ENCODE measurements around the gene MMRN1.
A peak's percentile ranks its signal among the peaks of the same experiment; 100 is the strongest.

MMRN1 gene

DNA sequence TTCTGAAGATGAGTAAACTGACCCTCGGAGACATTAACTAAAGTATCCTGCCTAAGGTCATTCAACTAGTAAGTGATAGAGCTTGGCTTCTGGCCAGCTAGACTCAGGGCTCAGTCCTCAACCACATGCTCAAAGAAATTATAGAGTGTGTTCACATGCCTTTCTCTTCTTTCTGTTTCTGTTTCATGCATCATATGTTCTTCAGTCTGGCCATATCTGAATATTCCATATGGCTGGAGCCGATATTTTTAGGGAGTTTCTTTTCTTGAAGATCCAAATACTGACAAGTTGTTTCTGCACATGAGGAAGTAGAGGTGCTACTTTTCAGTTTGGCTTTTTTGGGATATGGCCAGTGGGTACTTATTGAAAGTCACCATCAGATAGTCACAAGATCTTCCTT is 44.9 kb downstream of the MMRN1 start:
- Histone ChIP-seq H3K4me3 (ENCODE audit: low read depth, low read length) (no peak overlapping the region), H3K4me1 (ENCODE audit: control insufficient read depth, insufficient read depth, low read length) (no peaks in the 10 kb centered on the region), H3K9me3 (ENCODE audit: control insufficient read depth, insufficient read depth, low read depth, low read length) (no peaks in the 10 kb centered on the region), H3K27ac (ENCODE audit: extremely low read depth, low read depth, low read length) (no peak overlapping the region), H3K36me3 (ENCODE audit: control insufficient read depth in 2 of 2, insufficient read depth in 1 of 2, low read length in 2 of 2) (no peaks in the 10 kb centered on the region)
- ChIA-PET POLR2A (no interaction called here), CTCF (no interaction called here)
- TF ChIP-seq, protein P1, sequence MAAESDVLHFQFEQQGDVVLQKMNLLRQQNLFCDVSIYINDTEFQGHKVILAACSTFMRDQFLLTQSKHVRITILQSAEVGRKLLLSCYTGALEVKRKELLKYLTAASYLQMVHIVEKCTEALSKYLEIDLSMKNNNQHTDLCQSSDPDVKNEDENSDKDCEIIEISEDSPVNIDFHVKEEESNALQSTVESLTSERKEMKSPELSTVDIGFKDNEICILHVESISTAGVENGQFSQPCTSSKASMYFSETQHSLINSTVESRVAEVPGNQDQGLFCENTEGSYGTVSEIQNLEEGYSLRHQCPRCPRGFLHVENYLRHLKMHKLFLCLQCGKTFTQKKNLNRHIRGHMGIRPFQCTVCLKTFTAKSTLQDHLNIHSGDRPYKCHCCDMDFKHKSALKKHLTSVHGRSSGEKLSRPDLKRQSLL (tag by site-specific recombination; IDR thresholded peaks at IDR 0.05), result 0 out of 2 replicates have a peak, but pooled peaks have one; percentile 16
- TF ChIP-seq KLF1 (tag by site-specific recombination; IDR thresholded peaks at IDR 0.05), result no peak

DNA sequence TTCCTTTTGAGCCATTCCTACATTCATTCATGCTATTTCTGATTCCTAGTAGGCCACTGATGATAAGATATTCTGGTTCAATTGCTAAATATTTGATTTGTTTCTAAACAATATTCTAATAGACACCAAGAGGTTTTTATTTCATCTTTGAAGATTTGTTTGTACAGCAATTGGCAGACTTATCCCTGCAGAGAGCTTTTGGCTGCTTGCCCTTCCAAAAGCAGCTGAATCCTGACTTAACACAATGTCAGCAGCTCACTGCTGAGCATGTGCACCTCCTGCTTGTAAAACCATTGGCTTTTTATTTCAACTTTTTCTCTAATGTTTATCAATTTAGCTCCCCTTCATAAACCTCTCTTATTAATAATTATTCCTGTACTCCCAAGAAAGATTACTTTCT is 45.3 kb downstream of the MMRN1 start:
- Histone ChIP-seq H3K9me3 (ENCODE audit: control insufficient read depth, insufficient read depth, low read depth, low read length) (no peaks in the 10 kb centered on the region), H3K4me1 (ENCODE audit: control insufficient read depth, insufficient read depth, low read length) (no peaks in the 10 kb centered on the region), H3K4me3 (ENCODE audit: low read depth, low read length) (no peak overlapping the region), H3K36me3 (ENCODE audit: control insufficient read depth in 2 of 2, insufficient read depth in 1 of 2, low read length in 2 of 2) (no peaks in the 10 kb centered on the region), H3K27ac (ENCODE audit: extremely low read depth, low read depth, low read length) (no peak overlapping the region)
- POLR2A ChIA-PET, result no interaction called here
- TF ChIP-seq ZNF549 (tag by site-specific recombination; IDR thresholded peaks at IDR 0.05) (no peak), ZNF560 (tag by site-specific recombination; IDR thresholded peaks at IDR 0.05; ENCODE audit: borderline replicate concordance) (no peak), ZNF585B (tag by site-specific recombination; IDR thresholded peaks at IDR 0.05) (no peak), ZNF791 (tag by site-specific recombination; IDR thresholded peaks at IDR 0.05) (no peak), ZNF324 (tag by site-specific recombination; IDR thresholded peaks at IDR 0.05) (no peak), ZNF785 (tag by site-specific recombination; IDR thresholded peaks at IDR 0.05) (no peak), ZNF501 (tag by site-specific recombination; IDR thresholded peaks at IDR 0.05) (no peak), ZNF521 (tag by site-specific recombination; IDR thresholded peaks at IDR 0.05) (no peak), ZFP41 (tag by site-specific recombination; IDR thresholded peaks at IDR 0.05; ENCODE audit: borderline replicate concordance) (no peak), KLF7 (tag by site-specific recombination; IDR thresholded peaks at IDR 0.05; ENCODE audit: borderline replicate concordance) (no peak), SCRT2 (tag by site-specific recombination; IDR thresholded peaks at IDR 0.05) (no peak), ZNF146 (tag by site-specific recombination; IDR thresholded peaks at IDR 0.05) (no peak), ZNF302 (tag by site-specific recombination; IDR thresholded peaks at IDR 0.05; ENCODE audit: low read depth) (no peak)
- TF ChIP-seq, protein P2, sequence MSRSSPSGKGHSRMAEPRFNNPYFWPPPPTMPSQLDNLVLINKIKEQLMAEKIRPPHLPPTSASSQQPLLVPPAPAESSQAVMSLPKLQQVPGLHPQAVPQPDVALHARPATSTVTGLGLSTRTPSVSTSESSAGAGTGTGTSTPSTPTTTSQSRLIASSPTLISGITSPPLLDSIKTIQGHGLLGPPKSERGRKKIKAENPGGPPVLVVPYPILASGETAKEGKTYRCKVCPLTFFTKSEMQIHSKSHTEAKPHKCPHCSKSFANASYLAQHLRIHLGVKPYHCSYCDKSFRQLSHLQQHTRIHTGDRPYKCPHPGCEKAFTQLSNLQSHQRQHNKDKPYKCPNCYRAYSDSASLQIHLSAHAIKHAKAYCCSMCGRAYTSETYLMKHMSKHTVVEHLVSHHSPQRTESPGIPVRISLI (tag by site-specific recombination; IDR thresholded peaks at IDR 0.05), result no peak
- TF ChIP-seq, protein P3, sequence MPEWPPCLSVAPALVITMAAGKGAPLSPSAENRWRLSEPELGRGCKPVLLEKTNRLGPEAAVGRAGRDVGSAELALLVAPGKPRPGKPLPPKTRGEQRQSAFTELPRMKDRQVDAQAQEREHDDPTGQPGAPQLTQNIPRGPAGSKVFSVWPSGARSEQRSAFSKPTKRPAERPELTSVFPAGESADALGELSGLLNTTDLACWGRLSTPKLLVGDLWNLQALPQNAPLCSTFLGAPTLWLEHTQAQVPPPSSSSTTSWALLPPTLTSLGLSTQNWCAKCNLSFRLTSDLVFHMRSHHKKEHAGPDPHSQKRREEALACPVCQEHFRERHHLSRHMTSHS (tag by site-specific recombination; IDR thresholded peaks at IDR 0.05), result no peak
- TF ChIP-seq, protein P4, sequence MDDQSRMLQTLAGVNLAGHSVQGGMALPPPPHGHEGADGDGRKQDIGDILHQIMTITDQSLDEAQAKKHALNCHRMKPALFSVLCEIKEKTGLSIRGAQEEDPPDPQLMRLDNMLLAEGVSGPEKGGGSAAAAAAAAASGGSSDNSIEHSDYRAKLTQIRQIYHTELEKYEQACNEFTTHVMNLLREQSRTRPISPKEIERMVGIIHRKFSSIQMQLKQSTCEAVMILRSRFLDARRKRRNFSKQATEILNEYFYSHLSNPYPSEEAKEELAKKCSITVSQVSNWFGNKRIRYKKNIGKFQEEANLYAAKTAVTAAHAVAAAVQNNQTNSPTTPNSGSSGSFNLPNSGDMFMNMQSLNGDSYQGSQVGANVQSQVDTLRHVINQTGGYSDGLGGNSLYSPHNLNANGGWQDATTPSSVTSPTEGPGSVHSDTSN (CRISPR knock-in tag; IDR thresholded peaks at IDR 0.05), result no peak
- TF ChIP-seq, protein P5, sequence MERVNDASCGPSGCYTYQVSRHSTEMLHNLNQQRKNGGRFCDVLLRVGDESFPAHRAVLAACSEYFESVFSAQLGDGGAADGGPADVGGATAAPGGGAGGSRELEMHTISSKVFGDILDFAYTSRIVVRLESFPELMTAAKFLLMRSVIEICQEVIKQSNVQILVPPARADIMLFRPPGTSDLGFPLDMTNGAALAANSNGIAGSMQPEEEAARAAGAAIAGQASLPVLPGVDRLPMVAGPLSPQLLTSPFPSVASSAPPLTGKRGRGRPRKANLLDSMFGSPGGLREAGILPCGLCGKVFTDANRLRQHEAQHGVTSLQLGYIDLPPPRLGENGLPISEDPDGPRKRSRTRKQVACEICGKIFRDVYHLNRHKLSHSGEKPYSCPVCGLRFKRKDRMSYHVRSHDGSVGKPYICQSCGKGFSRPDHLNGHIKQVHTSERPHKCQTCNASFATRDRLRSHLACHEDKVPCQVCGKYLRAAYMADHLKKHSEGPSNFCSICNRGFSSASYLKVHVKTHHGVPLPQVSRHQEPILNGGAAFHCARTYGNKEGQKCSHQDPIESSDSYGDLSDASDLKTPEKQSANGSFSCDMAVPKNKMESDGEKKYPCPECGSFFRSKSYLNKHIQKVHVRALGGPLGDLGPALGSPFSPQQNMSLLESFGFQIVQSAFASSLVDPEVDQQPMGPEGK (tag by site-specific recombination; IDR thresholded peaks at IDR 0.05), result no peak
- CTCF ChIA-PET, result no interaction called here
